ENCODE results near the gene TXNDC12. TPM values are rescaled to one million over a fixed set of nuclear protein-coding genes. Genes with fewer than 3 reads are reported as not detected.

TXNDC12 gene
- polyA plus RNA-seq, 2 of the 4 experiments (the other 2 are of a cell fraction): 59.7 to 65.2 TPM

- TF ChIP-seq HOXB5 (CRISPR knock-in tag; IDR thresholded peaks at IDR 0.05) (no peak), NFE2L2 (conservative IDR thresholded peaks at IDR 0.05; ENCODE audit: low read length) (no peak), GATA3 (IDR thresholded peaks at IDR 0.05; ENCODE audit: borderline replicate concordance) (no peak), CEBPB (IDR thresholded peaks at IDR 0.05) (no peak), HEYL (CRISPR knock-in tag; IDR thresholded peaks at IDR 0.05) (no peak), BHLHE40 (IDR thresholded peaks at IDR 0.05; ENCODE audit: low read depth, low read length) (no peak), JUN (IDR thresholded peaks at IDR 0.05) (peak; percentile 6 to 75; a peak in 3 of 5 replicates), NR3C1 (IDR thresholded peaks at IDR 0.05) (no peak), POLR2A (IDR thresholded peaks at IDR 0.05; ENCODE audit: low read length) (peak; percentile 35), ESRRA (IDR thresholded peaks at IDR 0.05; ENCODE audit: borderline replicate concordance, low read length) (no peak), RFX5 (IDR thresholded peaks at IDR 0.05) (no peak), CHD4 (IDR thresholded peaks at IDR 0.05; ENCODE audit: borderline replicate concordance) (no peak), HOXB13 (CRISPR knock-in tag; IDR thresholded peaks at IDR 0.05; ENCODE audit: low read depth) (no peak), KDM1A (IDR thresholded peaks at IDR 0.05; ENCODE audit: low read depth) (peak; percentile 32; the same call in 1 of the 2 replicates), FOSB (CRISPR knock-in tag; IDR thresholded peaks at IDR 0.05) (no peak), CBX2 (IDR thresholded peaks at IDR 0.05; ENCODE audit: borderline replicate concordance, low read depth) (no peak), FOXS1 (CRISPR knock-in tag; IDR thresholded peaks at IDR 0.05) (no peak), RNF2 (IDR thresholded peaks at IDR 0.05; ENCODE audit: borderline replicate concordance, low read depth) (no peak), TP53 (CRISPR knock-in tag; IDR thresholded peaks at IDR 0.05) (no peak), BCL3 (IDR thresholded peaks at IDR 0.05) (peak; percentile 57; the same call in 1 of the 3 replicates)
- TF ChIP-seq, protein P1, sequence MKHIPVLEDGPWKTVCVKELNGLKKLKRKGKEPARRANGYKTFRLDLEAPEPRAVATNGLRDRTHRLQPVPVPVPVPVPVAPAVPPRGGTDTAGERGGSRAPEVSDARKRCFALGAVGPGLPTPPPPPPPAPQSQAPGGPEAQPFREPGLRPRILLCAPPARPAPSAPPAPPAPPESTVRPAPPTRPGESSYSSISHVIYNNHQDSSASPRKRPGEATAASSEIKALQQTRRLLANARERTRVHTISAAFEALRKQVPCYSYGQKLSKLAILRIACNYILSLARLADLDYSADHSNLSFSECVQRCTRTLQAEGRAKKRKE (CRISPR knock-in tag; IDR thresholded peaks at IDR 0.05; ENCODE audit: low read depth): no peak
Observed at GRCh38 chr1:52056163-52056936, 1.4 kb upstream of the TXNDC12 start, which contains the start of gene BTF3L4 (continued).

GRCh38 chr1:52055866-52056162 is 823 bp upstream of the TXNDC12 start:
- TF ChIP-seq JUN (IDR thresholded peaks at IDR 0.05) (0 out of 5 replicates have a peak, but pooled peaks of 1 of the 2 experiments have one; percentile 15), KDM1A (IDR thresholded peaks at IDR 0.05; ENCODE audit: low read depth) (no peak)

GRCh38 chr1:52054496-52055065 is 410 bp downstream of the TXNDC12 start:
- WGBS (ENCODE audit: missing lambda C conversion rate): 11% methylated on average over 12 of the region's 13 CpGs
- FAIRE-seq (no peak), ATAC-seq (no peak), DNase-seq (ENCODE audit: low read depth in 1 of 2, low spot score in 1 of 2) (no peak)
- POLR2A ChIA-PET: interaction anchor here (1.0 to 3.1 kb wide), 3 partner anchors 13 to 65 kb away, joined by 3 to 13 read pairs (median 3); partner anchors contain the start of gene KTI12
- CTCF ChIA-PET: interaction anchor here (0.6 kb wide), 1 partner anchor 313 kb away, joined by 4 read pairs; no protein-coding TSS in a partner anchor
- Histone ChIP-seq H3K27ac (peak overlapping the region; percentile 99 to 100), H3K4me2 (peak overlapping the region; percentile 85), H3K4me3 (peak overlapping the region; percentile 85), H3K4me1 (peaks cover 26% of the 10 kb centered on the region), H3K9me3 (no peaks in the 10 kb centered on the region)
- no peak for TF ChIP-seq SMC3 (IDR thresholded peaks at IDR 0.05)
- TF ChIP-seq JUN (IDR thresholded peaks at IDR 0.05): no peak
- no peak for TF ChIP-seq ZSCAN20 (CRISPR knock-in tag; IDR thresholded peaks at IDR 0.05)
- no peak for TF ChIP-seq RAD21 (conservative IDR thresholded peaks at IDR 0.05 in 1 of 2, IDR thresholded peaks at IDR 0.05 in 1 of 2)
- TF ChIP-seq BCL3 (IDR thresholded peaks at IDR 0.05): no peak
- no peak for TF ChIP-seq HOXB5 (CRISPR knock-in tag; IDR thresholded peaks at IDR 0.05)
- TF ChIP-seq PBX3 (IDR thresholded peaks at IDR 0.05): no peak
- no peak for TF ChIP-seq EHMT2 (IDR thresholded peaks at IDR 0.05; ENCODE audit: low read depth)
- TF ChIP-seq NR3C1 (IDR thresholded peaks at IDR 0.05): no peak
- no peak for TF ChIP-seq ZFP36 (IDR thresholded peaks at IDR 0.05; ENCODE audit: borderline replicate concordance, partially characterized antibody)
- no peak for TF ChIP-seq EP300 (IDR thresholded peaks at IDR 0.05)

More at GRCh38 chr1:52055866-52056162, 823 bp upstream of the TXNDC12 start:
- WGBS (ENCODE audit: missing lambda C conversion rate): 0% methylated on average over 12 of the region's 12 CpGs
- ChIA-PET POLR2A (interaction anchor here (3.1 kb wide), 1 partner anchor 23 kb away, joined by 13 read pairs; the partner anchor contains the start of gene KTI12), CTCF (interaction anchor here (0.6 kb wide), 1 partner anchor 1166 kb away, joined by 3 read pairs; no protein-coding TSS in a partner anchor)
- ATAC-seq (no peak), FAIRE-seq (no peak), DNase-seq (ENCODE audit: low read depth in 1 of 2, low spot score in 1 of 2) (no peak)
- H3K4me1 ChIP-seq: peaks cover 28% of the 10 kb centered on the region
- no peaks in the 10 kb centered on the region for H3K9me3 ChIP-seq
- H3K4me3 ChIP-seq: peak overlapping the region; percentile 85
- H3K4me2 ChIP-seq: peak overlapping the region; percentile 85
- peak overlapping the region; percentile 99 to 100 for H3K27ac ChIP-seq
